WI38 (cell line): Measurements from ENCODE around the gene CD27.
"Not testable (repeated sequence)": the region's sequence is repeated elsewhere in the genome, so short reads cannot be mapped to it uniquely, and the experiment has no call there.

Experiments
- H3K4me3 ChIP-seq: 2 replicates; pipeline ENCODE4 v1.5.1; 2011; ENCODE audit warnings: low read depth, mild to moderate bottlenecking, control low read depth, low read length
- TF ChIP-seq, protein P1 (sequence below): IDR thresholded peaks from 2 replicates; pipeline ENCODE4 v1.5.1; 2012; ENCODE audit warnings: low read depth, mild to moderate bottlenecking, control low read depth, low read length

CD27 gene

DNA sequence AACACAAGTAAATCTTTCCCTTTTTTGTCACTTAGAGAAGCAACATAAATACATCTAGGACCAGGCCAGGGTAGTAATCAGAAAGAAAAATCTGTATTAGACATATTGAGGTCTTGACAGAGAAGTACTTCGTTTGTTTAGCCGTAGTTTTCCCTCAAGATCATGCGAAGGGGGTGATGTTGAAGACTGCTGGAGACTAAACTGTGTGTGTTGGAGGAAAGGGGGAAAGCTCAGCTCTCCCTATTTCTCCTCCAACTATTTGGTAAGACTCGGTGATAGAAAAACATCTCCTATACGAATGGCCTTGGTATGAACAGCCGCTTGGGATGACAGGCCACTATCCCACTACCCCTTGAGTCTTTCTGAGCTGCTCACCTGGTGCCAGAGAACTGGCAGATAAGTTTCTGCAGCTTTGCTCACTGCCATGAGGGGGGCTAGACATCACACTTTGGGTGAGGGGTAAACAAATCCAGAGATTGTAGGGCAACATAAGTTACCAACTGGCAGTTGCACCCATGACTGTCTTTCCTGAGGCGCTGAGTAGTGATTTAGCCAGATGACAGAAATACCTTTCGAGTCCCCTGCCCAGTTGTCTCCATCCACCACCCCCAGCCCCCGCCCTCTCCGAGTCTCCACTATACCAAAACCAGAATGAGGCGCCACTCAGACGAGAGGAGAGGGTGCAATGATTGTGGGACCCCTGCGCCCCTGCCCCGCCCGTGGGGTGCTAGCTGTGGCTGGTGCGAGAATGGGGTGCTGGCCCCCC, 25.0 kb downstream of the CD27 start:
- H3K4me3 ChIP-seq = peak overlapping the region; percentile 83
- TF ChIP-seq, protein P1, sequence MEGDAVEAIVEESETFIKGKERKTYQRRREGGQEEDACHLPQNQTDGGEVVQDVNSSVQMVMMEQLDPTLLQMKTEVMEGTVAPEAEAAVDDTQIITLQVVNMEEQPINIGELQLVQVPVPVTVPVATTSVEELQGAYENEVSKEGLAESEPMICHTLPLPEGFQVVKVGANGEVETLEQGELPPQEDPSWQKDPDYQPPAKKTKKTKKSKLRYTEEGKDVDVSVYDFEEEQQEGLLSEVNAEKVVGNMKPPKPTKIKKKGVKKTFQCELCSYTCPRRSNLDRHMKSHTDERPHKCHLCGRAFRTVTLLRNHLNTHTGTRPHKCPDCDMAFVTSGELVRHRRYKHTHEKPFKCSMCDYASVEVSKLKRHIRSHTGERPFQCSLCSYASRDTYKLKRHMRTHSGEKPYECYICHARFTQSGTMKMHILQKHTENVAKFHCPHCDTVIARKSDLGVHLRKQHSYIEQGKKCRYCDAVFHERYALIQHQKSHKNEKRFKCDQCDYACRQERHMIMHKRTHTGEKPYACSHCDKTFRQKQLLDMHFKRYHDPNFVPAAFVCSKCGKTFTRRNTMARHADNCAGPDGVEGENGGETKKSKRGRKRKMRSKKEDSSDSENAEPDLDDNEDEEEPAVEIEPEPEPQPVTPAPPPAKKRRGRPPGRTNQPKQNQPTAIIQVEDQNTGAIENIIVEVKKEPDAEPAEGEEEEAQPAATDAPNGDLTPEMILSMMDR = no peak

DNA sequence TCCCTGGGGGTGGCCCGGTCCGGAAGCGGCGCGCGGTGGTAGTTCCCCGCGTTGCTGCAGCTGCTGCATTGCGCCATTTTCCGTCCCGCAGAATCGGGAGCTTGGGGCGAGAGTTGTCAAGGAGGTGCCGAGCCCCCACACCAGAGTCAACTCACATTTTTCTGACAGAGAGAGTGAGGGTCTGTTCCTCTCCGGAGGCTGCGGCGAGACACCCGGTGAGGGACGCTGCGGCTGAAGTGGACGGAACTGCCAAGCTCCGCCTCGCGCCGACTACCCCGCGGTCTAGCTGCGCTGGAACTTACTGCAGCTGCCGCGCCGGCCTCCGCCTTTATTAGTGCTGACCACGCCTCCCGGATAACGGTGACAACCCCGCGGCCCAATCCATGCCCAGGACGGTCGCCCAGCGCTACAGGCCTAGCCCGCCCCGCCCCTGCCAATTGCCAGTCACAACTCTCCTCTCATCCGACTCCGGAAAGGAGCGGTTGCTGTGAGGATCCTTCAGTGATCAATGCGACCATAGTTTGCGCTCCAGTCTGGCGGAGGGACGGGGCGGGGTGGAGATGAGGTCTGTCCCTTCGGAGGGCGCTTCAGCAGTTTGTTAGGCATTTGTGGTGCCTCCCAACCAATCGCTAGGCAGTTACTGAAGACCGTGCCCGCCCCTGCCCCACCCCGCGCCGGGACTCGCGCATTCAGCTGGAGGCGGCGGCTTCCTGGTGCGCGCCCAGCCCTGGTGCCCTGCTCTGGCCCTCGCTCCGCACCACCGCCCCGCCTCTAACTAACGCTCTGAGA, 25.8 kb downstream of the CD27 start, which contains the start of gene VAMP1:
VAMP1 (minus strand) TSS at position 303 of the 789 bp plus-strand sequence; CDS start at position 157, 146 bp downstream.
- TF ChIP-seq, protein P1 = no peak
- peak within 1 kb of the TSS; percentile 83 for H3K4me3 ChIP-seq

DNA sequence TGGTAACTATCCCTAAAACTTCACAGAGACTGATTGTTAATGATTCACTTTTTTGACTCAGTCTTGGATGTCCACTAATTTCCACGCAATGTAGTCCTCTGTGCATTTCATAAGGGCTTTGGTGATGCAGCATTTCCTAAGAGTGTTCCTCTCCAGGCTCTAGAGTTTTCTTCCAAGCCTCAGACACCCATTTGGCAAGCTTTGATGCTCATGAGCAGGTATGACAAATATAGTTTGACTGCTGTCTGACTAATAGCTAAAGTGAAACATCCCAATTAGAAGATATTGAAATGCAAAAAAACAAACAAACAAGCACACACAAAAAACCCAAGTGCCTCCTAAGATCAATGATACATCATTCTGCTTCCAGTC, 27.2 kb downstream of the CD27 start:
- TF ChIP-seq, protein P1 = no peak
- no peak overlapping the region for H3K4me3 ChIP-seq

DNA sequence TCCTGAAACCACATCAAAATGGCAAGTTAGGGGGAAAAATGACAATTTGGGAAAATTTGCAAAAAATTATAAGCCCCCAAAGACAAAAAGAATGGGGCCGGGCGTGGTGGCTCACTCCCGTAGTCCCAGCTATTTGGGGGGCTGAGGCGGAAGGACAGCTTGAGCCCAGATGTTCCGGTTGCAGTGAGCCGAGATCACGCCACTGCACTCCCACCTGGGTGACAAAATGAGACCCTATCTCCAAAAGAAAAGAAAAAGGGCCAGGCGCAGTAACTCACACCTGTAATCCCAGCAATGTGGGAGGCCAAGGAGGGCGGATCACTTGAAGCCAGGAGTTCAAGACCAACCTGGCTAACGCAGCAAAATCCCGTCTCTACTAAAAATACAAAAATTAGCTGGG, 27.7 kb downstream of the CD27 start:
- TF ChIP-seq, protein P1 = no peak
- H3K4me3 ChIP-seq = no peak overlapping the region

DNA sequence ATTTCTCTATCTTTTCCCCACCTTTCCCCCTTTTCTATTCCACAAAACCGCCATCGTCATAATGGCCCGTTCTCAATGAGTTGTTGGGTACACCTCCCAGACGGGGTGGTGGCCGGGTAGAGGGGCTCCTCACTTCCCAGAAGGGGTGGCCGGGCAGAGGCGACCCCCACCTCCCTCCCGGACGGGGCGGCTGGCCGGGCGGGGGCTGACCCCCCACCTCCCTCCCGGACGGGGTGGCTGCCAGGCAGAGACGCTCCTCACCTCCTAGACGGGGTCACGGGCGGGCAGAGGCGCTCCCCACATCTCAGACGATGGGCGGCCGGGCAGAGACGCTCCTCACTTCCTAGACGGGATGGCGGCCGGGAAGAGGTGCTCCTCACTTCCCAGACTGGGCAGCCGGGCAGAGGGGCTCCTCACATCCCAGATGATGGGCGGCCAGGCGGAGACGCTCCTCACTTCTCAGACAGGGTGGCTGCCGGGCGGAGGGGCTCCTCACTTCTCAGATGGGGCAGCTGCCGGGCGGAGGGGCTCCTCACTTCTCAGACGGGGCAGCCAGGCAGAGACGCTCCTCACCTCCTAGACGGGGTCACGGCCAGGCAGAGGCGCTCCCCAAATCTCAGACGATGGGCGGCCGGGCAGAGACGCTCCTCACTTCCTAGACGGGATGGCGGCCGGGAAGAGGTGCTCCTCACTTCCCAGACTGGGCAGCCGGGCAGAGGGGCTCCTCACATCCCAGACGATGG, 30.6 kb downstream of the CD27 start:
- H3K4me3 ChIP-seq = not testable (repeated sequence)

DNA sequence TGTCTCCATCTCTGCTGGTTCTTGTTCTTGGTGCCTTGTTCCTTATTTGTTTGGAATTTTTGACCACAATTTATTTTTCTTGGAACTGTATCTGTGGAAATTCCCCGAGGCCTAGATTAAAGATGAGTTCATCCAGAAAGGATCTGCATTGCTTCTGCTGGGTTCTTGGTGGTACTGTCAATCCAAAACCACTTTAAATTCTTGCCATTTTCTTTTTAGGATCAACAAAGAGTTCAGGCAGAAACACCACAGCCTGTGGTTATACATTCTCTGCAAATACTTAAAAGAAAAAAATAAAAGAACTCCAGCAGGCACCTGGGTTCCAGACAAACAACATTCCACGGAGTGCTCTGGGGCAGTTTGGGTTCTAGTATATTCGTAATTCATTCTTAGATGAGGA, 31.7 kb downstream of the CD27 start:
- H3K4me3 ChIP-seq = no peak overlapping the region
- TF ChIP-seq, protein P1 = no peak

DNA sequence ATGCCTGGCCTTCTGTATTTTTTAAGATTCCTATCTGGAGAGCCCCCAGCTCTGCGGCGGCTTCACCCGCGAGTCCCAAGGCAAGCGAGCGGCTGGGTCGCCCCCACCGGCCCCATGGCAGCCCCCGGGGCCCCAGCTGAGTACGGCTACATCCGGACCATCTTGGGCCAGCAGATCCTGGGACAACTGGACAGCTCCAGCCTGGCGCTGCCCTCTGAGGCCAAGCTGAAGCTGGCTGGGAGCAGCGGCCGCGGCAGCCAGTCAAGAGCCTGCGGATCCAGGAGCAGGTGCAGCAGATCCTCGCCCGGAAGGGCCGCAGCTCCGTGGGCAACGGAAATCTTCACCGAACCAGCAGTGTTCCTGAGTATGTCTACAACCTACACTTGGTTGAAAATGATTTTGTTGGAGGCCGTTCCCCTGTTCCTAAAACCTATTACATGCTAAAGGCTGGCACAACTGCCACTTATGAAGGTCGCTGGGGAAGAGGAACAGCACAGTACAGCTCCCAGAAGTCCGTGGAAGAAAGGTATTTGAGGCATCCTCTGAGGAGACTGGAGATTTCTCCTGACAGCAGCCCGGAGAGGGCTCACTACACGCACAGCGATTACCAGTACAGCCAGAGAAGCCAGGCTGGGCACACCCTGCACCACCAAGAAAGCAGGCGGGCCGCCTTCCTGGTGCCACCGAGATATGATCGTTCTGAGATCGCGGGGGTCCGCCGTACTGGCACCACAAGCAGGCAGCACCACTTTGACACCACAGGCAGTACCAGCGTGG, 33.0 kb downstream of the CD27 start:
- not testable (repeated sequence) for H3K4me3 ChIP-seq
